SK-N-MC (cell line): ENCODE results near the gene EFTUD2.

Experiments used
- EZH2 ChIP-seq: fragments of 200-600 bp; sonication (generic); IDR thresholded peaks from one replicate; pipeline ENCODE4 v1.6.1; 2017; ENCODE audit warnings: antibody characterized with exemption
- POLR2AphosphoS5 ChIP-seq: IDR thresholded peaks from 2 replicates; pipeline ENCODE4 v1.6.1; 2012; ENCODE audit warnings: mild to moderate bottlenecking, low read depth, low read length, borderline replicate concordance

- TF ChIP-seq POLR2AphosphoS5 = no peak
- no peak for TF ChIP-seq EZH2
These were observed 39.5 kb downstream of the EFTUD2 start for GRCh38 chr17:44859701-44860100.
